ENCODE data around the gene OR11L1.

The OR11L1 gene

GRCh38 chr1:247797518-247797917 is 44.2 kb downstream of the OR11L1 start:
- no peak for DNase-seq
